ES-I3 (cell line): ENCODE data around the gene ATXN8OS.
"Not testable (repeated sequence)": the region's sequence is repeated elsewhere in the genome, so short reads cannot be mapped to it uniquely, and the experiment has no call there.

Source experiments
- H3K36me3 ChIP-seq: 2 replicates; pipeline ENCODE4 v1.6.1; 2013; ENCODE audit warnings: mild to moderate bottlenecking, low read length, control low read depth, moderate library complexity; ENCODE audit not compliant: insufficient read depth
- H3K4me1 ChIP-seq: 2 replicates; pipeline ENCODE4 v1.6.1; 2013; ENCODE audit warnings: mild to moderate bottlenecking, control low read depth, low read length; ENCODE audit not compliant: insufficient read depth
- H3K9ac ChIP-seq: 2 replicates; pipeline ENCODE4 v1.6.1; 2013; ENCODE audit warnings: low read depth, mild to moderate bottlenecking, low read length, moderate library complexity
- H3K9me3 ChIP-seq: 2 replicates; pipeline ENCODE4 v1.6.1; 2013; ENCODE audit warnings: mild to moderate bottlenecking, low read length, moderate library complexity; ENCODE audit not compliant: control insufficient read depth, insufficient read depth

The ATXN8OS gene

DNA sequence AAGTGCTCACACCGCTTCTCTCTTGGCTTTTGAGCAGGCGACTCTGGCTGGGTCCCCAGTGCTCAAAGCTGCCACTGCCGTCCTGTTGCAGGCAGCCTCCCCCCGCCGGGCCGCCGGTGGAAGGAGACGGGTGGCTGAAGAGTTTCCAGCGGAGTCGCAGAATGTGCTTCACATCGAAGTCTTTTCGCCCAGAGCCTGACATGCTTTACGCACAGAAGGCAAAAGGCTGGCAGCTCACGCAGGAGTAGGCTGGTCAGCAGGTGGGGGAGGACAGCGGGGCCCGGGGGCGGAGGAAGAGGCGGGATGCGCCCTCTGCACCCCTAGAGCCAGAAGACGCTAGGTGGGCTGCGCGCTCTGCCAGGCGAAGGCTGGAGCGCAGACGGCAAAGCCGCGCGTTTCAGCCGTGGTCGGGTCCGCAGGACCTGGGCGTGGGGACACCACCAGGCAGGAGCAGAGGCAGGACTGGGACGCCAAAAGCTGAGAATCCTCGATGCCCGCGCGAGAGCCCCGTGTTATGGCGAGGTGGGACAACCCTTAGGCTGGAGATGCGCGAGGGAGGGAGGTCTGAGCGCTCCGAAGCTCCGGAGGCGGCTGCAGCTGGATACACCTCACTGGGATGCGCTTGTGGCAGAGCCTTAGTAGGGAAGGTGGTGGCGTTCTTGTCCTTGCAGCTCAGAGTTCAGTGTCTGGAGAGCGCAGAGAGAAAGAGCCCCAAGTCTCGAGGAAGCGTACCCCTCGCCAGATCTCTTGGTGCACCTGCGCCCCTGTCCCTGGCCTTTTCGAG is at the start of gene ATXN8OS:
Gene ATXN8OS, plus strand, starts transcription at position 329 of the 784 bp plus-strand sequence.
- Histone ChIP-seq H3K9me3 (no peaks in the 10 kb centered on the region), H3K9ac (peak within 1 kb of the TSS; percentile 46; the same call in 1 of the 2 replicates), H3K36me3 (no peaks in the 10 kb centered on the region), H3K4me1 (peaks cover 2% of the 10 kb centered on the region; the same call in 1 of the 2 replicates)

DNA sequence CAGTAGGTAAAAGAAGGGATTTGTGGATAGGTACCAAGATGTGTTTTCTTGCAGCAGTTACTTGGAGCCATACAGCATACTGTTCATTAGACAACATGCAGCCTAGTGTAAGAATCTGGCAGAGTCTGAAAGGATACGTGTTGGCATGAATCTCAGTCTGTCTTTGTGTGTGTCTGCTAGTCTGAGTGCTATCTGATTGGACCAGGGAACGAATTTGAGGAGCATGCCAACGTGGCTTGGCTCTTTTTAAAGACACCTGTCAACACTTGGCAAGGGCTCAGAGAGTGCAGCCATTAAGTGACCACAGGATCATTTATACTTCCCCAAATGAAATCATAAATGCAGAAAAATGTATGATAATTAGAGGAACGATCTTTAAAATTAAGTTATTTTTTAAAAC is 27.6 kb upstream of the ATXN8OS start:
- Histone ChIP-seq H3K9me3 (no peaks in the 10 kb centered on the region), H3K4me1 (no peaks in the 10 kb centered on the region), H3K9ac (no peak overlapping the region), H3K36me3 (no peaks in the 10 kb centered on the region)

DNA sequence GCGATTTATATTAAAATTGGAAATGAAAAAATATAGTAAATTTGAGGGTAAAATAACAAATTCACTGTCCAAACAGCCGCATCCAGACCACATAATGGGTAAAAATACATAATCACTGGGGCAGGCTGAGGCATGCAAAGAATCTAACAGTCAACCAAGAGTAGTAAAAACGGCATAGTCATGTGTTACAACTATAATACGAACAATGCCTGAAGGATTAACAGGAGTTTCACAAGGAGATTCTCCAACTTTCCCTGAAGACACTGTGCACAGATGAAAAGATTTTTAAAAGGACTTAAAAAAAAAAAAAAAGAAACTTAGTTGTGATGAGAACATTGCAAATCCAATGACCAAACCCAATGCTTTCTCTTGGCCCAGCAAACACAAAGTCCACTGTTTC is 20.4 kb upstream of the ATXN8OS start:
- no peak overlapping the region for H3K9ac ChIP-seq

DNA sequence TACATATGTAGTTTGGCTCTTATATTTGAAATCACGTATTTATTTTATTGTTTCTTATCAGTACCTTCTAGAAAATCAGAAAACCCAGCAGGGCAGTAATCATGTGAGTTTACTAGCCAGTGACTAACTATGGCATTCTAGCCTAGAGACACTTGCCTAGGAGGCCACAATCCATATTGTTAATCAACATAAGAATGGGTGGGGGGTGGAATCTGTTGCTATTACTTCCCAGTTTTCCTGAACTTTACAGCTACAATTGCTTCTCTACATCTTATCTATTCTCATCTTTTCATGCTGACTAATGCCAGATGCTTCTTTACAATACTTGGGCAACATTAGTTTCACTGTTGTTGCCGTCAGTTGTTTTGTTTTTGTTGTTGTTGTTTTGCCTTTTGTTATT is 18.7 kb upstream of the ATXN8OS start:
- H3K36me3 ChIP-seq: no peaks in the 10 kb centered on the region
- no peak overlapping the region for H3K9ac ChIP-seq
- H3K4me1 ChIP-seq: peaks cover 10% of the 10 kb centered on the region

More for the DNA sequence above, 20.4 kb upstream of the ATXN8OS start:
- H3K36me3 ChIP-seq: no peaks in the 10 kb centered on the region
- H3K9me3 ChIP-seq: no peaks in the 10 kb centered on the region
- H3K4me1 ChIP-seq: peaks cover 10% of the 10 kb centered on the region

DNA sequence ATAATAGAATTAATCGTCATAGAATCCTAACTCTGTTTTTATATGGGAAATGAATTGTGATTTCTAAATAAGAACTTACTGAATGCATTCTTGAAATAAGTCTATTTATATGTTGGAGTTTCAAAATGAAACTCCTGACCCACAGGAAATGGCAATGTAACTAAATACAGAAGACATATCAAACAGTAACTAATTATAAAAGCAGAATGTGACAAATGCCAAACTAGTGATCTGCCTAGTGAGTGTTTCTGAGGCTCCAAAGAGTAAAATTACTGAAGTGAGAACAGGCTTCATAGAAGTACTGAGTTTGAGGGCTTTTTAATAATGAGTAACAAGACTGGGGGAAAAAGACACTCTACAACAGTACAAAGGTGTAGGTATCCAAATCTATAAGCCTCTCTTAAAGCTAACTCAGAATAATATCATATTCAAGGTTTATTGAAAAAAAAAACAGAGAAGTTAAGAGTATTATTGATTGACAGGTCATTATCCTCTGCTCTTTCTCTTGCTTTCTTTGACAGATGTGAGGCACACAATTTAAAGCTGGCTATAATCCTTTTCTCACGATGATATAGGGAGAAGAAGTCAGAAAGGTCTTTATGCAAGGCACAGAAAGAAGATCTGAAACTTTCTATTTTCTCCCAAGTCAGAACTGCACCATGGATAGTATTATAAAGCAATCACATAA is 17.4 kb upstream of the ATXN8OS start:
- H3K36me3 ChIP-seq: no peaks in the 10 kb centered on the region
- peaks cover 10% of the 10 kb centered on the region for H3K4me1 ChIP-seq
- no peaks in the 10 kb centered on the region for H3K9me3 ChIP-seq
- no peak overlapping the region for H3K9ac ChIP-seq

More for the DNA sequence above, 18.7 kb upstream of the ATXN8OS start:
- H3K9me3 ChIP-seq: no peaks in the 10 kb centered on the region

DNA sequence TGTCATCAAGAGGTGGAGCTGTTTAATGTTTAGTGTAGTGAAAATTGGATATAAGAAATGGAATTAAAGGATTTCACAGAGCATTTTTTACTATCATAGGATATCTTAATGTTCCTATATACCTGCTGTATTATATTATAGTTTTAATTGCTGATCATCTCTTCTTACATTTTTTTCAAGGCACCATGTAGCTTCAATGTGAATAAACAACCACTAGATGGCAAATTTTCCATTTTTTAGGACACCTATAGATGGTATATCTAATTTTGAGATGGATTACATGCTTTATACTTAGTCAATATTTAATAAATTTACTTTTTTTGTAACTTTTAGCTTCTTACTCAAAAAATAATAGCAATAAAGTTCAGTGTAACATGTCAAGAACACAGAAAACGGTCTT is 9.0 kb upstream of the ATXN8OS start:
- no peaks in the 10 kb centered on the region for H3K9me3 ChIP-seq
- H3K9ac ChIP-seq: no peak overlapping the region
- H3K4me1 ChIP-seq: no peaks in the 10 kb centered on the region
- no peaks in the 10 kb centered on the region for H3K36me3 ChIP-seq

GRCh38 chr13:70104481-70104880 is 3.1 kb upstream of the ATXN8OS start:
- Histone ChIP-seq H3K9me3 (no peaks in the 10 kb centered on the region), H3K4me1 (peaks cover 2% of the 10 kb centered on the region; the same call in 1 of the 2 replicates), H3K9ac (no peak overlapping the region), H3K36me3 (no peaks in the 10 kb centered on the region)

GRCh38 chr13:70107125-70107497 is 515 bp upstream of the ATXN8OS start:
- Histone ChIP-seq H3K4me1 (peaks cover 2% of the 10 kb centered on the region; the same call in 1 of the 2 replicates), H3K9me3 (no peaks in the 10 kb centered on the region)

GRCh38 chr13:70108356-70109105 is 905 bp downstream of the ATXN8OS start, which contains the start of gene KLHL1:
Gene KLHL1, minus strand, starts transcription at chr13:70108452. Its CDS starts 753 bp downstream, at chr13:70107699.
- Histone ChIP-seq H3K9me3 (no peaks in the 10 kb centered on the region), H3K4me1 (peaks cover 2% of the 10 kb centered on the region; the same call in 1 of the 2 replicates), H3K36me3 (no peaks in the 10 kb centered on the region), H3K9ac (peak within 1 kb of the TSS; percentile 46; the same call in 1 of the 2 replicates)

More at GRCh38 chr13:70107125-70107497, 515 bp upstream of the ATXN8OS start:
- Histone ChIP-seq H3K36me3 (no peaks in the 10 kb centered on the region), H3K9ac (peak overlapping the region; percentile 46; the same call in 1 of the 2 replicates)

GRCh38 chr13:70117338-70117905 is 9.8 kb downstream of the ATXN8OS start:
- H3K9ac ChIP-seq: no peak overlapping the region
- H3K9me3 ChIP-seq: no peaks in the 10 kb centered on the region
- H3K36me3 ChIP-seq: no peaks in the 10 kb centered on the region
- no peaks in the 10 kb centered on the region for H3K4me1 ChIP-seq

DNA sequence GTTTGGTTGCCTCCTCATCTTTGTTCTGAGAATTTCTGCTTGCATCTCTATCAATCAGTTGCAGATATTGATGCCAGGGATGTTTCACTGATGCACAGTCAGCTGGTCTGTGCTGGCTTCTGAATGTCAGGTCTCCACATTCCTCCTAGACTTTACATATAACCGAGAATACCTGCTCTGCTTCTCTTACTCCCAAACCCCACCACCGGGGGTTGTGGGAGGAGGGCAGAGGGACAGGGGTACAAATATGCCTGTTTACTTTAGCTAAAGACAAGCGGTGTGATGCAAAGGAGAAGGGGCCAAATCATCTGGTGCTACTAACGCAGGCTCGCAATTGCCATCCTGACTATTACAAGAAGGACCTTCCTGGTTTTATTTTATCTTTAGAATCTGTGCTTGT is 18.1 kb downstream of the ATXN8OS start:
- Histone ChIP-seq H3K4me1 (peaks cover 12% of the 10 kb centered on the region; the same call in 1 of the 2 replicates), H3K9ac (no peak overlapping the region), H3K9me3 (no peaks in the 10 kb centered on the region), H3K36me3 (no peaks in the 10 kb centered on the region)

- H3K9me3 ChIP-seq: no peaks in the 10 kb centered on the region
- H3K9ac ChIP-seq: no peak overlapping the region
- peaks cover 12% of the 10 kb centered on the region; the same call in 1 of the 2 replicates for H3K4me1 ChIP-seq
- no peaks in the 10 kb centered on the region for H3K36me3 ChIP-seq
Measured at GRCh38 chr13:70128098-70128497, 20.5 kb downstream of the ATXN8OS start.

DNA sequence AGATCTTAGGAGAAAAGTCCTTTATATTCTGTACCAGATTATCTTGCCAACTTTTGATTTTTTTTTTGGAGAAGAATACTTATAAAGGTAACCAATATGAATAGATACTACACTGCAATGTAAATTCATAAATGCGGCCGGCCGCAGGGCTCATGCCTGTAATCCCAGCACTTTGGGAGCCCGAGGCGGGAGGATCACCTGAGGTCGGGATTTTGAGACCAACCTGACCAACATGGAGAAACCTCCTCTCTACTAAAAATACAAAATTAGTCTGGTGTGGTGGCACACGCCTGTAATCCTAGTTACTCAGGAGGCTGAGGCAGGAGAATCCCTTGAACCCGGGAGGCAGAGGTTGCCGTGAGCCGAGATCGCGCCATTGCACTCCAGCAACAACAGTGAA is 35.0 kb downstream of the ATXN8OS start:
- H3K9ac ChIP-seq, H3K4me1 ChIP-seq, H3K36me3 ChIP-seq, H3K9me3 ChIP-seq: not testable (repeated sequence)

GRCh38 chr13:70162141-70162540 is 54.5 kb downstream of the ATXN8OS start:
- Histone ChIP-seq H3K36me3 (no peaks in the 10 kb centered on the region), H3K9me3 (no peaks in the 10 kb centered on the region), H3K9ac (no peak overlapping the region), H3K4me1 (no peaks in the 10 kb centered on the region)
